Breast epithelium (tissue), 4 donors: ENCODE data around the gene GRIN2D. TPM values are rescaled to one million over a fixed set of nuclear protein-coding genes. Genes with fewer than 3 reads are reported as not detected.

Source experiments
- DNase-seq, 2 donors: peaks; one replicate each; pipeline ENCODE4 v3.0.0-alpha.2; 2019; ENCODE audit warnings: low spot score in 2 of 2
- H3K27ac ChIP-seq, 2 donors: fragments of 200-600 bp; sonication (generic) in 1 of 2; one replicate each; pipeline ENCODE4 v1.5.1; 2016 to 2019; ENCODE audit warnings: mild to moderate bottlenecking in 1 of 2
- H3K27me3 ChIP-seq, 2 donors: fragments of 200-600 bp; sonication (generic) in 1 of 2; one replicate each; pipeline versions ENCODE4 v1.5.1 to v1.6.0; 2017 to 2019; ENCODE audit warnings: control low read depth in 1 of 2, mild to moderate bottlenecking in 1 of 2
- H3K36me3 ChIP-seq: fragments of 200-600 bp; one replicate; pipeline ENCODE4 v1.5.1; 2019
- H3K4me1 ChIP-seq, 2 donors: fragments of 200-600 bp; sonication (generic); one replicate each; pipeline ENCODE4 v1.5.1; 2016 to 2019; ENCODE audit warnings: control low read depth in 1 of 2
- H3K4me3 ChIP-seq, 3 donors: fragments of 200-600 bp; sonication (generic); 1 replicate in 2 of 3; 2 replicates in 1 of 3; pipeline ENCODE4 v1.5.1; 2016 to 2019; ENCODE audit warnings: mild to moderate bottlenecking in 3 of 3, moderate library complexity in 2 of 3
- H3K9me3 ChIP-seq, 2 donors: fragments of 200-600 bp; sonication (generic) in 1 of 2; one replicate each; pipeline ENCODE4 v1.5.1; 2016 to 2019; ENCODE audit warnings: control low read depth in 1 of 2
- POLR2A ChIP-seq: fragments of 450-650 bp; IDR thresholded peaks from one replicate; pipeline ENCODE4 v1.6.1; 2016; ENCODE audit warnings: antibody characterized with exemption, mild to moderate bottlenecking, moderate library complexity
- POLR2AphosphoS5 ChIP-seq, 3 donors: sonication (generic); formaldehyde crosslinking; IDR thresholded peaks; one replicate each; pipeline ENCODE4 v1.6.1; 2017; ENCODE audit warnings: antibody characterized with exemption in 3 of 3
- intact Hi-C: fragments of 100-400 bp; cut with DNase I; formaldehyde crosslinking; loops from one replicate; pipeline ENCODE4 v1.15.1; 2023; ENCODE audit warnings: low total_unique reads
- total RNA-seq, 3 donors: library from RNA; depleted of rRNA; stranded (reverse); fragments of >200 nt; gene quantifications; one replicate each; pipeline ENCODE4 v1.1.0, GENCODE V29; 2016
- TF ChIP-seq, protein P1 (sequence below), 3 donors: fragments of 450-650 bp; IDR thresholded peaks; one replicate each; pipeline ENCODE4 v1.5.1; 2016 to 2017; ENCODE audit warnings: antibody characterized with exemption in 3 of 3, mild to moderate bottlenecking in 3 of 3, moderate library complexity in 3 of 3

Gene GRIN2D
- total RNA-seq, 3 donors from 2014 or later = 0.32 to 0.33 TPM; not detected in 1

DNA sequence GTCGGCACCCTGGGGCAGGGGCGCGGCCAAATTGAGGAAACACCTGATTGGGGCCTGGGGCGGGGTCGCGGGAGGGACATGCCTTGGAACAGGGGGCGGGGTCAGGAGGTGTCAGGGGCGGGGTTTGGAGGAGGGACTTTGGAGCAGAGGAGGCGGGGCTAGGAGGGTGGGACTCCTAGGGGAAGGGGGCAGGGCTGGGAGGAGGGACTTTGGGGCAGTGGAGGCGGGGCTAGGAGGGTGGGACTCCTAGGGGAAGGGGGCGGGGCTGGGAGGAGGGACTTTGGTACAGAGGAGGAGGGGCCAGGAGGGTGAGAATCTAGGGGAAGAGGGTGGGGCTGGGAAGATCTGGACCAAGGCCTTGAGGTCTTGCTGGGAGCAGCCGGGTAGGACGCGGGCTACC is 21.9 kb downstream of the GRIN2D start:
- peak in 1 of 2 donors; percentile 29 for DNase-seq
- intact Hi-C loops = no loop called here
- H3K36me3 ChIP-seq = no peaks in the 10 kb centered on the region
- H3K9me3 ChIP-seq = no peaks in the 10 kb centered on the region
- H3K27me3 ChIP-seq = peaks cover 0 to 4% of the 10 kb centered on the region in 2 donors
- H3K4me1 ChIP-seq = no peaks in the 10 kb centered on the region
- TF ChIP-seq POLR2A = no peak
- TF ChIP-seq, protein P1, sequence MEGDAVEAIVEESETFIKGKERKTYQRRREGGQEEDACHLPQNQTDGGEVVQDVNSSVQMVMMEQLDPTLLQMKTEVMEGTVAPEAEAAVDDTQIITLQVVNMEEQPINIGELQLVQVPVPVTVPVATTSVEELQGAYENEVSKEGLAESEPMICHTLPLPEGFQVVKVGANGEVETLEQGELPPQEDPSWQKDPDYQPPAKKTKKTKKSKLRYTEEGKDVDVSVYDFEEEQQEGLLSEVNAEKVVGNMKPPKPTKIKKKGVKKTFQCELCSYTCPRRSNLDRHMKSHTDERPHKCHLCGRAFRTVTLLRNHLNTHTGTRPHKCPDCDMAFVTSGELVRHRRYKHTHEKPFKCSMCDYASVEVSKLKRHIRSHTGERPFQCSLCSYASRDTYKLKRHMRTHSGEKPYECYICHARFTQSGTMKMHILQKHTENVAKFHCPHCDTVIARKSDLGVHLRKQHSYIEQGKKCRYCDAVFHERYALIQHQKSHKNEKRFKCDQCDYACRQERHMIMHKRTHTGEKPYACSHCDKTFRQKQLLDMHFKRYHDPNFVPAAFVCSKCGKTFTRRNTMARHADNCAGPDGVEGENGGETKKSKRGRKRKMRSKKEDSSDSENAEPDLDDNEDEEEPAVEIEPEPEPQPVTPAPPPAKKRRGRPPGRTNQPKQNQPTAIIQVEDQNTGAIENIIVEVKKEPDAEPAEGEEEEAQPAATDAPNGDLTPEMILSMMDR (IDR thresholded peaks at IDR 0.05) = no peak
- no peak for TF ChIP-seq POLR2AphosphoS5 (IDR thresholded peaks at IDR 0.05)
- peak overlapping the region; percentile 3 to 49 (median 34) for H3K4me3 ChIP-seq
- H3K27ac ChIP-seq = no peak overlapping the region

DNA sequence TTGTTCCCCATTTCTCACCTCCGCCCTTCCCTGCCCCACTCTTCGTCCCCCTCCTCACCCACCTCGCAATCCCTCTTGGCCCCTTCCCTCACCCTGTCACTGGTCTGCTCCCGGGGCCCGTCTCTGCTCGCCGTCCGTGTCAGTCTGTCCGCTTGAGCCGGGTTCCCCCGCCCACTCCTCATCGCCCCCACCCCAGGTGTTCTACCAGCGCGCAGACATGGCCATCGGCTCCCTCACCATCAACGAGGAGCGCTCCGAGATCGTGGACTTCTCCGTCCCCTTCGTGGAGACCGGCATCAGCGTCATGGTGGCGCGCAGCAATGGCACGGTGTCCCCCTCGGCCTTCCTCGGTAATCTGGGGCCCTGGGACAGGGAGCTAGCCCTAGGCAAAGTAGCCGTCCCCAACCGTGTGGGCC is 22.3 kb downstream of the GRIN2D start:
- Histone ChIP-seq H3K27ac (no peak overlapping the region), H3K27me3 (peaks cover 0 to 4% of the 10 kb centered on the region in 2 donors), H3K36me3 (no peaks in the 10 kb centered on the region), H3K9me3 (no peaks in the 10 kb centered on the region), H3K4me3 (peak overlapping the region in 2 of 3 donors; percentile 3 to 12), H3K4me1 (no peaks in the 10 kb centered on the region)
- no peak for DNase-seq
- TF ChIP-seq POLR2AphosphoS5 (IDR thresholded peaks at IDR 0.05) (no peak), POLR2A (no peak)
- TF ChIP-seq, protein P1 (IDR thresholded peaks at IDR 0.05) = no peak
- intact Hi-C loops = no loop called here

DNA sequence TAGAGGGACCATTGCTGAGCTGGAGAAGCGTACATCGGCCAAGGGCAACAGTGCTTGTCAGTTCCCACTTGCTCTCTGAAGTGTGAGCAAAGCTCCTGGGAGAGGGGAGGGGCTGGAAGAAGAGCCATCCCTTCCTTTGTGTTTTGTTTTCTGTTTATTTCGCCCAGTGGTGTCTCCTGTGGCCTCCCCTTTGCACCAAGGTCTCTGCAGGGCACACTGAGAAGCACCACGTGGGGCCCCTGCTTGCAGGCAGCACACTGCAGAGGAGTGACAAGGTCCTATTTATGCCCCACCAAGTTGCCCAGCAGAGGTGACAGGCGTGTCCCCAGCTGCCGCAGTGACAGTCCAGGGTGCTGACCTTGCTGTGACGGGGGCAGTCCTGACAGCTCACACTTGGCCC is 24.0 kb downstream of the GRIN2D start:
- DNase-seq = no peak
- Histone ChIP-seq H3K36me3 (no peaks in the 10 kb centered on the region), H3K4me1 (no peaks in the 10 kb centered on the region), H3K27me3 (peaks cover 0 to 4% of the 10 kb centered on the region in 2 donors), H3K9me3 (no peaks in the 10 kb centered on the region), H3K4me3 (no peak overlapping the region), H3K27ac (no peak overlapping the region)
- intact Hi-C loops = no loop called here
- TF ChIP-seq, protein P1 (IDR thresholded peaks at IDR 0.05) = no peak
- TF ChIP-seq POLR2A = no peak
- TF ChIP-seq POLR2AphosphoS5 (IDR thresholded peaks at IDR 0.05) = no peak

DNA sequence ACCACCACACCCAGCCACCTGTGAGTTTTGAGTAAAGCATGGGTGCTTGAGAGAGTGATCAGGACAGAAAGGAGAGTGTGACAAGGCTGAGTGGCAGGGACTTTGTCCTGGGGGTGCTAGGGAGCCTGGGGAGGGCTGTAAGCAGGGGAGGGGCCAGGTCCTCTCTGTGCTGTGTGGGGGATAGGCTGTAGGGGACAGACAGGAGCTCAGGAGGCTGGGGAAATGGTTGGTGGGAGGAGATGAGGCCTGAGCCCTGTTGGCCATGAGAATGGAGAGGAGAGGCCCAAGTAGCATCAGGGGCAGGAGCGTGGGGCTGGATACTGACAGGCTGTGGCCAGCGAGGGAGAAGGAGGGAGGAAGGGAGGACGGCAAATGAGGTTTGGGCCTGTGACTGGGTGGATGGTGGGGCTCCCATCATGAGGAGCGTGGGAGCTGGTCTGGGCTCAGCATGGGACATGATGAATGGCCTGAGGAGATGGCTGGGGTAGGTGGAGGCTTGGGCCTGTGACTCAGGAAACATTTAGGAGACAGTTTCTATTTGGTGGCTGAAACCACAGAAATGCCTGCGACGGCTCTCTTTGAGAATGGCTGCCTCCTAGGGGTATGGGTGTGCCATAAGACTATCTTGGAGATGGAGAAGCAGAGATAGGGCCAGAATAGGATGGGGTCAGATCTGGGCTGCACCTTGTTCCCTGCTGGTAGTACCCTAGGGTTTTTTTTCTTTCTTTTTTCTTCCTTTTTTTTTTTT is 25.0 kb downstream of the GRIN2D start:
- TF ChIP-seq POLR2AphosphoS5 (IDR thresholded peaks at IDR 0.05) (no peak), POLR2A (no peak)
- TF ChIP-seq, protein P1 (IDR thresholded peaks at IDR 0.05) = no peak
- no peaks in the 10 kb centered on the region for H3K36me3 ChIP-seq
- H3K4me1 ChIP-seq = no peaks in the 10 kb centered on the region
- intact Hi-C loops = no loop called here
- no peaks in the 10 kb centered on the region for H3K9me3 ChIP-seq
- H3K4me3 ChIP-seq = no peak overlapping the region
- no peak overlapping the region for H3K27ac ChIP-seq
- peaks cover 0 to 4% of the 10 kb centered on the region in 2 donors for H3K27me3 ChIP-seq
- no peak for DNase-seq

DNA sequence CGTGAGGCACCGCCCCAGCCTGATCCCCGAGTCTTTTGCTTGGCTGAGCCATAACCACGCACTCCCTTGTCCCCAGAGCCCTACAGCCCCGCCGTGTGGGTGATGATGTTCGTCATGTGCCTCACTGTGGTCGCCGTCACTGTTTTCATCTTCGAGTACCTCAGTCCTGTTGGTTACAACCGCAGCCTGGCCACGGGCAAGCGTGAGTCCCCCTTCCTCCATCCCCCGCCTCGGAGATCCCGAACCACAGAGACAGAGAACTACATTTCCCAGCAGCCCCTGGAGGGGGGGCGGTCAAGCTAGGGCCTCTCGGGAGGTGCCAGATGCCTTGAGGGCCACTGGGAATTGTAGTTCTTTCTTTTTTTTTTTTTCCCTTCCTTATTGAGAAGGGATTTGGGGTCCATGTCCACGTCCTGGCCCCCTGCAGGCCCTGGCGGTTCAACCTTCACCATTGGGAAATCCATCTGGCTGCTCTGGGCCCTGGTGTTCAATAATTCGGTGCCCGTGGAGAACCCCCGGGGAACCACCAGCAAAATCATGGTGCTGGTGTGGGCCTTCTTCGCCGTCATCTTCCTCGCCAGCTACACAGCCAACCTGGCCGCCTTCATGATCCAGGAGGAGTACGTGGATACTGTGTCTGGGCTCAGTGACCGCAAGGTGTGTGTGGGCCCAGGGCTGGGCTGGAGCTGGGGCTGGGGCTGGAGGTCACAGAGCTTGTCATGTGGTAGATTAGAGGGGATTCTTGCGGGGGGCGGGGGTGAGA is 25.9 kb downstream of the GRIN2D start:
- Histone ChIP-seq H3K27me3 (peaks cover 0 to 4% of the 10 kb centered on the region in 2 donors), H3K9me3 (no peaks in the 10 kb centered on the region), H3K36me3 (no peaks in the 10 kb centered on the region), H3K27ac (no peak overlapping the region), H3K4me3 (no peak overlapping the region), H3K4me1 (no peaks in the 10 kb centered on the region)
- TF ChIP-seq POLR2AphosphoS5 (IDR thresholded peaks at IDR 0.05) (no peak), POLR2A (no peak)
- TF ChIP-seq, protein P1 (IDR thresholded peaks at IDR 0.05) = no peak
- DNase-seq = no peak
- intact Hi-C loops = no loop called here
